ENCODE results near the gene GNL3. TPM values are rescaled to one million over a fixed set of nuclear protein-coding genes. Genes with fewer than 3 reads are reported as not detected.

Gene GNL3
- total and polyA plus RNA-seq, 8 donors, result 22.4 to 65.6 (median 51.0) TPM

GRCh38 chr3:52703341-52703740 is 17.5 kb downstream of the GNL3 start:
- Histone ChIP-seq H3K9me3 (no peaks in the 10 kb centered on the region), H3K4me1 (peaks cover 11 to 23% (median 15%) of the 10 kb centered on the region in 3 donors), H3K27me3 (no peaks in the 10 kb centered on the region), H3K36me3 (peaks cover 0 to 9% (median 0%) of the 10 kb centered on the region in 3 donors), H3K4me3 (peak overlapping the region in 1 of 4 donors; percentile 67), H3K27ac (peak overlapping the region in 1 of 4 donors; percentile 19)
- intact Hi-C loops (cut with DNase I), result no loop called here
- DNase-seq (no peak), ATAC-seq (no peak), FAIRE-seq (no peak)
- TF ChIP-seq, protein P1, sequence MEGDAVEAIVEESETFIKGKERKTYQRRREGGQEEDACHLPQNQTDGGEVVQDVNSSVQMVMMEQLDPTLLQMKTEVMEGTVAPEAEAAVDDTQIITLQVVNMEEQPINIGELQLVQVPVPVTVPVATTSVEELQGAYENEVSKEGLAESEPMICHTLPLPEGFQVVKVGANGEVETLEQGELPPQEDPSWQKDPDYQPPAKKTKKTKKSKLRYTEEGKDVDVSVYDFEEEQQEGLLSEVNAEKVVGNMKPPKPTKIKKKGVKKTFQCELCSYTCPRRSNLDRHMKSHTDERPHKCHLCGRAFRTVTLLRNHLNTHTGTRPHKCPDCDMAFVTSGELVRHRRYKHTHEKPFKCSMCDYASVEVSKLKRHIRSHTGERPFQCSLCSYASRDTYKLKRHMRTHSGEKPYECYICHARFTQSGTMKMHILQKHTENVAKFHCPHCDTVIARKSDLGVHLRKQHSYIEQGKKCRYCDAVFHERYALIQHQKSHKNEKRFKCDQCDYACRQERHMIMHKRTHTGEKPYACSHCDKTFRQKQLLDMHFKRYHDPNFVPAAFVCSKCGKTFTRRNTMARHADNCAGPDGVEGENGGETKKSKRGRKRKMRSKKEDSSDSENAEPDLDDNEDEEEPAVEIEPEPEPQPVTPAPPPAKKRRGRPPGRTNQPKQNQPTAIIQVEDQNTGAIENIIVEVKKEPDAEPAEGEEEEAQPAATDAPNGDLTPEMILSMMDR (IDR thresholded peaks at IDR 0.05), result no peak
- WGBS, 2 donors, result 76 to 82% methylated on average over 7 of the region's 7 CpGs

DNA sequence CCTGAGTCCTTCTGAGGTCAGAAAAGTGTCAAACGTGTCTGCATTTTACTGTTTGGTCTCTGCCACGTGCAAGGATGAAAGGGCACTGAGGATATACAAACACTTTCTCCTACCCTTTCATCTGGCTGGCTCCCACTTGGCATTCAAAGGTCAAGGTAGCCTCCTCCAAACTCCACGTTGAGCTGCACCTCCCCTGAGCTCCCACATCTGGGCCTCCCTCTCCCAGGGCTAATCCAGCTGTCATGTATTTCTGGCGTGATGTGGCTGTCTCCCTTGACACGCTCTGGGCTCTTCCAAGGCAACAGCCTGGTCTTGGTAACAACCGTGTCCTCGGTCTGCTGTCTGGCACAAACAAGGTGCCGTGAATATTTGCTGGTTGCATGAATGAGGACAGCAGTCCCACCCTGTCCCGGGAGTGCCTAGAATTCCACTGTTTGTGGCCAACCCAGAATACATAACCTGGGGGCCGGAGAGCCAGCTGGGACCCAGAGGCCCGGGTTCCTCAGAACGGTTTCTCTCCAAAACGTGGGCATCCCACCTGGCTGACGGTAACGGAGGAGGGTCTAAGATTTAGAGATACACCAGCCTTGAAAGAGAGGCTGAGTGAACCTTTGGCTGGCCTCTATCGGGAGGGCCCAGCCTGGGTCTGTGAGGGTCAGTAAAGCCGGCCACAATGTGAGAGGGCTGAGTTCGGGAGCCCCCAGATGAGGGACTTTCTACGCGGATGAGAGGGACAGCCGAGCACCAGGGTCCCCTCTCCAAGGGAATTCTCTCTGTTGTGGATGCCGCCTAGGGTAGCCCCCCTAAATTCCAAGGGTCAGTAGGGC is 19.0 kb downstream of the GNL3 start:
- ATAC-seq, result peak; percentile 12 to 20 (median 15)
- peaks cover 11 to 23% (median 15%) of the 10 kb centered on the region in 3 donors for H3K4me1 ChIP-seq
- H3K36me3 ChIP-seq, result peaks cover 0 to 17% (median 0%) of the 10 kb centered on the region in 3 donors
- peak in 3 of 6 donors; percentile 14 to 44 (median 28) for DNase-seq
- TF ChIP-seq, protein P1 (IDR thresholded peaks at IDR 0.05), result no peak
- H3K9me3 ChIP-seq, result no peaks in the 10 kb centered on the region
- H3K27me3 ChIP-seq, result no peaks in the 10 kb centered on the region
- H3K27ac ChIP-seq, result peak overlapping the region; percentile 74 to 83 (median 79)
- intact Hi-C loops (cut with DNase I), result no loop called here
- peak overlapping the region; percentile 67 to 98 (median 98) for H3K4me3 ChIP-seq
- no peak for FAIRE-seq
- 1% methylated on average over 22 of the region's 22 CpGs for WGBS, 2 donors

GRCh38 chr3:52705438-52705687 is 19.5 kb downstream of the GNL3 start:
- H3K4me1 ChIP-seq, result peaks cover 11 to 23% (median 15%) of the 10 kb centered on the region in 3 donors
- WGBS, 2 donors, result 0% methylated on average over 24 to 25 of the region's 25 CpGs
- TF ChIP-seq, protein P1 (IDR thresholded peaks at IDR 0.05), result no peak
- ATAC-seq, result peak in 2 of 4 donors; percentile 59 to 73
- peak overlapping the region; percentile 74 to 83 (median 79) for H3K27ac ChIP-seq
- H3K36me3 ChIP-seq, result peaks cover 0 to 16% (median 0%) of the 10 kb centered on the region in 3 donors
- intact Hi-C loops (cut with DNase I), result no loop called here
- H3K4me3 ChIP-seq, result peak overlapping the region; percentile 67 to 98 (median 98)
- DNase-seq, result no peak
- H3K9me3 ChIP-seq, result no peaks in the 10 kb centered on the region
- no peak for FAIRE-seq
- H3K27me3 ChIP-seq, result no peaks in the 10 kb centered on the region

DNA sequence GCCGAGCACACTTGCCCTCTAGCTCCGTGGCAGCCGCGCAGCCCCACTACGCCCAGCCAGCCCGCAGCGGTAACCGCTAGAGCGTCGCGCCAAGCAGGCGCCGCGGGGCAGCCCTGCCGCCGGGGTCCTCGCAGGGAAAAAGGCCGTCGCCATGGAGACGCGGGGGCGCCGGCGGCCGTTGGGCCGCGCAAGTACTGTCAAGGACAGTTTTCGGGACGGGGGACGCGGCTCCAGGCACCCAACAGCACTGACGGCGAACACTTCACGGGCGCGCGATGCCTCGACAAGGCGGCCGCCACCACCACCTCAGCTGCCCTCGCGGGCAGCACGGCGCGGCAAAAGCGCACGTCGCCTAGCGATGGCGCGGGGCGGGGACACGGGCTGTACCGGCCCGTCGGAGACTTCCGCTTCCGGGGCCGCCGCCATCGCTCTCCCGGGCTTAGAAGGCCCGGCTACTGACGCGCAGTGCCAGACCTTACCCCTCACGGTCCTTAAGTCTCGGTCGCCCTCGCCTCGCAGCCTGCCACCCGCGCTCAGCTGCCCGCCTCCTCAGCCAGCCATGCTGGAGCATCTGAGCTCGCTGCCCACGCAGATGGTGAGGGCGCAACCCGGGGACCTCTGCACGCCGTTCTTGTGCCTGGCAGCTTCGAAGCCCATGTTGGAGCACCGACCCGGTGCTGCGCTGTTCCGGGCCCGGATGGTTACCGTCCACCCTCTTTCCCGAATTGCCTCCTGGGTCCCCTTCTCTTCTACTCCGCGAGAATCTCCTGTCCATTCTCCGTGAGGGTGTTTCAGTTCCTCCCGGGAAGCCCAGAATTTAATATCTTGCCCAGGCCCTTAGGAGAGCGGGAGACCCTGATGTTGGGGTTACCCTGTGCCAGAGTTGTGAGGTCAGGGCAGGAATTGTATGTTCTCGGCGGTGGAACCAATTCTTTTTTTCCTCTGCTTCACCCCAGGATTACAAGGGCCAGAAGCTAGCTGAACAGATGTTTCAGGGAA is 20.2 kb downstream of the GNL3 start, which contains the start of the genes GLT8D1 and SPCS1:
TSS of gene GLT8D1 (minus strand) at position 104 of the 999 bp plus-strand sequence. CDS start 5,331 bp downstream, outside the sequence.
TSS of gene SPCS1 (plus strand) at position 419 of the 999 bp plus-strand sequence. CDS start at position 560, 141 bp downstream.
- TF ChIP-seq, protein P1 (IDR thresholded peaks at IDR 0.05), result no peak
- peak within 1 kb of the TSS; percentile 74 to 83 (median 79) for H3K27ac ChIP-seq
- peak within 1 kb of the TSS; percentile 67 to 98 (median 98) for H3K4me3 ChIP-seq
- H3K27me3 ChIP-seq, result no peaks in the 10 kb centered on the region
- FAIRE-seq (no peak), DNase-seq (peak; percentile 79 to 93 (median 84)), ATAC-seq (peak; percentile 91 to 97 (median 92))
- 0 to 1% methylated on average over 90 to 94 of the region's 94 CpGs for WGBS, 2 donors
- peaks cover 11 to 23% (median 15%) of the 10 kb centered on the region in 3 donors for H3K4me1 ChIP-seq
- peaks cover 0 to 16% (median 0%) of the 10 kb centered on the region in 3 donors for H3K36me3 ChIP-seq
- no peaks in the 10 kb centered on the region for H3K9me3 ChIP-seq
- intact Hi-C loops (cut with DNase I), result no loop called here

Data from pancreas (tissue), 10 donors.